ENCODE results near the gene SNX27.

The SNX27 gene

GRCh38 chr1:151619489-151620093 lies 7.7 kb downstream of the SNX27 start:
- in situ Hi-C loops (cut with HindIII; ENCODE audit: low sequenced_read_pairs), result no loop called here
- DNase-seq (ENCODE audit: low read depth, low spot score), result peak; percentile 65
- no peak overlapping the region for H3K4me3 ChIP-seq (ENCODE audit: low read depth, low read length)
- TF ChIP-seq CTCF (IDR thresholded peaks at IDR 0.05; ENCODE audit: low read depth, low read length), result no peak

GRCh38 chr1:151620286-151620685 lies 8.4 kb downstream of the SNX27 start:
- no peak for TF ChIP-seq CTCF (IDR thresholded peaks at IDR 0.05; ENCODE audit: low read depth, low read length)
- DNase-seq (ENCODE audit: low read depth, low spot score), result no peak
- H3K4me3 ChIP-seq (ENCODE audit: low read depth, low read length), result no peak overlapping the region
- in situ Hi-C loops (cut with HindIII; ENCODE audit: low sequenced_read_pairs), result no loop called here

GRCh38 chr1:151621351-151621750 lies 9.5 kb downstream of the SNX27 start:
- no peak overlapping the region for H3K4me3 ChIP-seq (ENCODE audit: low read depth, low read length)
- in situ Hi-C loops (cut with HindIII; ENCODE audit: low sequenced_read_pairs), result no loop called here
- DNase-seq (ENCODE audit: low read depth, low spot score), result no peak
- TF ChIP-seq CTCF (IDR thresholded peaks at IDR 0.05; ENCODE audit: low read depth, low read length), result no peak

- no peak for TF ChIP-seq CTCF (IDR thresholded peaks at IDR 0.05; ENCODE audit: low read depth, low read length)
- no peak for DNase-seq (ENCODE audit: low read depth, low spot score)
- H3K4me3 ChIP-seq (ENCODE audit: low read depth, low read length), result no peak overlapping the region
- in situ Hi-C loops (cut with HindIII; ENCODE audit: low sequenced_read_pairs), result no loop called here
These were observed 12.9 kb downstream of the SNX27 start for GRCh38 chr1:151624783-151625182.

- H3K4me3 ChIP-seq (ENCODE audit: low read depth, low read length), result no peak overlapping the region
- TF ChIP-seq CTCF (IDR thresholded peaks at IDR 0.05; ENCODE audit: low read depth, low read length), result no peak
- DNase-seq (ENCODE audit: low read depth, low spot score), result no peak
- in situ Hi-C loops (cut with HindIII; ENCODE audit: low sequenced_read_pairs), result no loop called here
These were observed 15.0 kb downstream of the SNX27 start for GRCh38 chr1:151626740-151627334.

- in situ Hi-C loops (cut with HindIII; ENCODE audit: low sequenced_read_pairs), result no loop called here
- no peak for TF ChIP-seq CTCF (IDR thresholded peaks at IDR 0.05; ENCODE audit: low read depth, low read length)
- H3K4me3 ChIP-seq (ENCODE audit: low read depth, low read length), result no peak overlapping the region
- DNase-seq (ENCODE audit: low read depth, low spot score), result no peak
These were observed 17.4 kb downstream of the SNX27 start for GRCh38 chr1:151629278-151629677.

All from astrocyte of the spinal cord (primary cell).